ENCODE data around the gene MORC4.

- TF ChIP-seq CTCF (IDR thresholded peaks at IDR 0.05 in 8 of 11, conservative IDR thresholded peaks at IDR 0.05 in 3 of 11) (no peak), POLR2AphosphoS5 (IDR thresholded peaks at IDR 0.05) (no peak)
These were observed 42.2 kb downstream of the MORC4 start for GRCh38 chrX:106957856-106958255.

All from spleen (tissue), 7 donors.